Myometrial cell (primary cell): ENCODE measurements around the gene TAAR8. TPM values are rescaled to one million over a fixed set of nuclear protein-coding genes. Genes with fewer than 3 reads are reported as not detected.

Experiments used
- total RNA-seq: library from RNA; depleted of rRNA; stranded (reverse); fragments of >200 nt; gene quantifications from 2 replicates; pipeline ENCODE4 v1.2.3, GENCODE V29; 2015

The TAAR8 gene, protein sequence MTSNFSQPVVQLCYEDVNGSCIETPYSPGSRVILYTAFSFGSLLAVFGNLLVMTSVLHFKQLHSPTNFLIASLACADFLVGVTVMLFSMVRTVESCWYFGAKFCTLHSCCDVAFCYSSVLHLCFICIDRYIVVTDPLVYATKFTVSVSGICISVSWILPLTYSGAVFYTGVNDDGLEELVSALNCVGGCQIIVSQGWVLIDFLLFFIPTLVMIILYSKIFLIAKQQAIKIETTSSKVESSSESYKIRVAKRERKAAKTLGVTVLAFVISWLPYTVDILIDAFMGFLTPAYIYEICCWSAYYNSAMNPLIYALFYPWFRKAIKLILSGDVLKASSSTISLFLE
- total RNA-seq, result not detected in 2 replicates

DNA sequence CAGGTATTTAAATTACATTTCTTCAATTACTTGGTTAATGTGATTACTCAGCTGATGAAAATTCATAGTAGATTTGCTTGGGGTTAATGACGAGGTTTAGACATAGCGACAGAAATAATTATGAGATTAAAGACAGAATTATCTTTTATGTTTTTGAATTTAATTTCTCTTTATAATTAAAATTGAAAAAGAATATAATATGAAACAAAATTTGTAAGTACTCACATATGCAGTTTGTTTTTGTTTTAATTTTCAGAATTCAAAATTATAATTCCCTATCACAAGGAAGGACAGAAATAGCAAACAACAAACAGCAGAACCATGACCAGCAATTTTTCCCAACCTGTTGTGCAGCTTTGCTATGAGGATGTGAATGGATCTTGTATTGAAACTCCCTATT is at the start of gene TAAR8:
Gene TAAR8, plus strand, starts transcription at position 301 of the 400 bp plus-strand sequence. Its CDS starts 21 bp downstream, at position 322.

DNA sequence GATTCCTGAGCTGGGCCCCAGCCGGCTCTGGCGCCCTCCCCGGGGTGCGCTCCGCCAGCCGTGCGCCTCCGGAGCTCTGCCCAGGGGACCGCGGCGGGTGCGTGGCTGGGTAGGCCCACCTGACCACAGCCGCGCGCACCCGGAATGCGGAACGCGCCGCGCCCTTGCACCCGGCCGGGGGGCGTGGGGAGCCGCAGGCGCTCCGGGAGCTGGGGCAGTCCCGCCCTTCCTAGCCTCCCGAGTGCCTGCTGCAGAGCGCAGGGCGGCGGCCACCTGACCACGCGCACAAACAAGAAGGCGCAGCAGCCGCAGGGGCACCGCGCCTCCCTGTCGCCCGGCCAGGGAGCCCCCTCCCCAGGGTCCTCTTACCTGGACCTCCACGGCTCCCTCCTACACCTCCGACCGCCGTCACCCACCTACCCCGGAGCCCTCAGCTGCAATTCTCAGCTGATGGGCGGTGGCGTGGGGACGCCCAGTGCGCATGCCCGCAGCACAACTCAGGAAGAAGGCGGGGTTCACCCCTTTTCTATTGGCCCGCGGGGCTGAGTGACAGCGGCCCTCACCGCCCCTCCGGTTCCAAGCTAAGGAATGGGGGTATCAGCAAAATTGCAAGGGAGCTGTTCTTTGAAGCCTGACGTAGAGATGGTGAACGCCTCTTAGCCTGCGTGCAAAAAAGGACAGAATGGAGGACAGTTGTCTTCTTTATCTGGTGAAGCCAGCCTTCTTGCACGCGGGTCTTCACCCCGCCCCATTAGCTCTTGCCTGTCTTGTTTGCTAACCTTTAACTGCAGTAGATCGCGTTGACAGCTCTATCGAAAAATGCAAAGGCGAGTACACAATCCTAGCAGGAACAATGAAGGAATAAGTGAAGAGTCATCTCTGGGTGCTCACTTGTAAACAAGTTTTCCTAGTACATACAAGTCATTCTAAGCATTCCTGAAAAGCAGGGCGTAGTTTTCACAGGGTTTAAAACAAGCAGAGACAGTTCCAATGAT is 39.5 kb upstream of the TAAR8 start, which contains the start of gene STX7:
Gene STX7, minus strand, starts transcription at position 479 of the 995 bp plus-strand sequence. CDS start 9,586 bp downstream, outside the sequence.

DNA sequence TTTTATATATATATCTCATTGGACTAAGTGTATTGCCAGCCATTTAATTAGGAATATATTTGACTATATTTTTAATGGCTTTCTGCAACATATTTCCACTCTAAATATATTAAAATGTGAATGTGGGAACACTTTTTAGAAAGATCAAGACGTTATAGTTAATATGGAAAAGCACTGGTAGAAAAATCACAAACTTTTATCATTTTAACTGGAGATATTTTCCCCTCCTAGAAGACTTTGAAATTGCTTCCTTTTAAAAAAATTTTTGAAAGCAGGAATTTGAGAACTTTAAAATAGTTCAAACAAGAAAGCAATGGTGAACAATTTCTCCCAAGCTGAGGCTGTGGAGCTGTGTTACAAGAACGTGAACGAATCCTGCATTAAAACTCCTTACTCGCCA is 14.5 kb upstream of the TAAR8 start, which contains the start of gene TAAR9:
Gene TAAR9, plus strand, starts transcription at position 301 of the 400 bp plus-strand sequence. Its CDS starts 13 bp downstream, at position 314.

DNA sequence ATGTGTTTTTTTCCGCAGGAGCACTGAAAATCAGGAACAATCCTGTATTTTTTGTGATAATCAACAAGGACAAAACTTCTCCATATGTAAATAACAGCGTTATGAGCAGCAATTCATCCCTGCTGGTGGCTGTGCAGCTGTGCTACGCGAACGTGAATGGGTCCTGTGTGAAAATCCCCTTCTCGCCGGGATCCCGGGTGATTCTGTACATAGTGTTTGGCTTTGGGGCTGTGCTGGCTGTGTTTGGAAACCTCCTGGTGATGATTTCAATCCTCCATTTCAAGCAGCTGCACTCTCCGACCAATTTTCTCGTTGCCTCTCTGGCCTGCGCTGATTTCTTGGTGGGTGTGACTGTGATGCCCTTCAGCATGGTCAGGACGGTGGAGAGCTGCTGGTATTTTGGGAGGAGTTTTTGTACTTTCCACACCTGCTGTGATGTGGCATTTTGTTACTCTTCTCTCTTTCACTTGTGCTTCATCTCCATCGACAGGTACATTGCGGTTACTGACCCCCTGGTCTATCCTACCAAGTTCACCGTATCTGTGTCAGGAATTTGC is 17.8 kb downstream of the TAAR8 start, which contains the start of gene TAAR6:
Gene TAAR6, plus strand, starts transcription at position 102 of the 557 bp plus-strand sequence. Its CDS starts 0 bp downstream, at position 102.

DNA sequence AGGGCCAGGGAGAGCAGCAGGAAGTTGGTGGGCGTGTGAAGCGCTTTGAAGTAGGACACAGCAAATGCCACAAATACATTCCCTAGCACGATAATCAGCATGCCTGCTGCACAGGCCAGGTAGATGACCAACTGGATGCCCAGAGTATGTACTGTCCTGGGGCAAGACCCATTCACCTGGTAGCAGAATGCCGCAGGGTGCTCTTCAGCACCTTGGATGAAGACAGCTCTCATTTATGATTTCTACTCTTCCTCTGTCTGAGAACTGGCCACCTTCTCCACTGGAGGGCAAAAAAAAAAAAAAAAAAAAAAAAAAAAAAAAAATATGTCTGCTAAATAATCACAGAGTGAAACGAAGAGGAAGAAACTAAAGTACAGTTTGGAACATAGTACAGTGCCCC is 37.0 kb downstream of the TAAR8 start, which contains the start of gene TAAR5:
Gene TAAR5, minus strand, starts transcription at position 288 of the 400 bp plus-strand sequence. Its CDS starts 55 bp downstream, at position 233.

Other genes starting within 250 kb of the TAAR8 start
- 24.2 and 31.2 TPM in 2 replicates for gene MOXD1, start 151.2 kb upstream of the TAAR8 start, total RNA-seq
- 16.4 and 21.1 TPM in 2 replicates for gene STX7, start 39.6 kb upstream of the TAAR8 start, total RNA-seq
- gene TAAR9, start 14.4 kb upstream of the TAAR8 start, total RNA-seq, result not detected in 2 replicates
- gene TAAR6, start 17.6 kb downstream of the TAAR8 start, total RNA-seq, result not detected in 2 replicates
- not detected in 2 replicates for gene TAAR5, start 37.1 kb downstream of the TAAR8 start, total RNA-seq
- gene TAAR2, start 71.6 kb downstream of the TAAR8 start, total RNA-seq, result not detected in 2 replicates
- not detected in 2 replicates for gene TAAR1, start 106.5 kb downstream of the TAAR8 start, total RNA-seq
- gene VNN1, start 161.4 kb downstream of the TAAR8 start, total RNA-seq, result 1.4 and 3.0 TPM in 2 replicates
- gene VNN2, start 205.2 kb downstream of the TAAR8 start, total RNA-seq, result 0.53 TPM in 1 of 2 replicates, not detected in the other
- gene SLC18B1, start 246.0 kb downstream of the TAAR8 start, total RNA-seq, result 7.5 and 9.4 TPM in 2 replicates